SK-N-SH (cell line): ENCODE data around the gene SEC31B. TPM values are rescaled to one million over a fixed set of nuclear protein-coding genes. Genes with fewer than 3 reads are reported as not detected.
A peak's percentile ranks its signal among the peaks of the same experiment; 100 is the strongest.

Source experiments
- CTCF ChIA-PET: fragments of 300-600, 350-600 bp; formaldehyde crosslinking; extraction: SDS; loops from one replicate; lab custom pipeline; 2021; lab: Yijun Ruan, JAX
- POLR2A ChIA-PET: fragments of 350-600 bp; sonication (Branson Sonifier 250); formaldehyde crosslinking; extraction: SDS; loops from one replicate; lab custom pipeline; 2020; ENCODE audit warnings: antibody characterized with exemption, inconsistent platforms; lab: Yijun Ruan, JAX
- DNase-seq: peaks from one replicate; pipeline ENCODE4 v3.0.0; 2012
- H2AFZ ChIP-seq: fragments of 200-600 bp; sonication (generic); 2 replicates; pipeline ENCODE4 v1.8.1; 2016; ENCODE audit warnings: antibody characterized with exemption, mild to moderate bottlenecking, low read depth
- H3F3A ChIP-seq: fragments of 200-600 bp; sonication (generic); replicated peaks from 2 replicates; pipeline ENCODE3; 2016; ENCODE audit warnings: antibody characterized with exemption, mild to moderate bottlenecking; ENCODE audit not compliant: insufficient read depth
- H3K27ac ChIP-seq, 2 experiments: fragments of 200-500 bp in 1 of 2; fragments of 200-600 bp in 1 of 2; sonication (Bioruptor generic) in 1 of 2; sonication (generic), shearing (Covaris generic) in 1 of 2; 2 replicates each; pipeline versions ENCODE4 v1.5.1 to v1.6.1; 2014 to 2016; ENCODE audit warnings: low read depth in 2 of 2, inconsistent platforms in 1 of 2, low read length in 1 of 2, mild to moderate bottlenecking in 1 of 2, mixed read lengths in 1 of 2
- H3K27me3 ChIP-seq: fragments of 200-600 bp; sonication (generic), shearing (Covaris generic); 2 replicates; pipeline ENCODE4 v1.6.1; 2016; ENCODE audit warnings: mixed run types; ENCODE audit not compliant: insufficient read depth
- H3K36me3 ChIP-seq, 2 experiments: fragments of 200-500 bp in 1 of 2; fragments of 200-600 bp in 1 of 2; sonication (Bioruptor generic) in 1 of 2; sonication (generic) in 1 of 2; replicated peaks in 1 of 2; 2 replicates each; pipeline versions ENCODE3 to v1.5.1; 2014 to 2016; ENCODE audit warnings: low read length in 1 of 2, mild to moderate bottlenecking in 1 of 2; ENCODE audit not compliant: insufficient read depth in 2 of 2, control insufficient read depth in 1 of 2
- H3K4me1 ChIP-seq, 2 experiments: fragments of 200-500 bp in 1 of 2; fragments of 200-600 bp in 1 of 2; sonication (Bioruptor generic) in 1 of 2; sonication (generic), shearing (Covaris generic) in 1 of 2; 2 replicates each; pipeline versions ENCODE4 v1.5.1 to v1.6.1; 2014 to 2016; ENCODE audit warnings: low read depth in 1 of 2, low read length in 1 of 2, mixed run types in 1 of 2; ENCODE audit not compliant: insufficient read depth in 2 of 2, control insufficient read depth in 1 of 2
- H3K4me2 ChIP-seq: fragments of 200-600 bp; sonication (generic), shearing (Covaris generic); 2 replicates; pipeline ENCODE4 v1.6.1; 2017; ENCODE audit warnings: mixed run types
- H3K4me3 ChIP-seq, 2 experiments: fragments of 200-500 bp in 1 of 2; fragments of 200-600 bp in 1 of 2; sonication (Bioruptor generic) in 1 of 2; sonication (generic), shearing (Covaris generic) in 1 of 2; 2 replicates each; pipeline versions ENCODE4 v1.5.1 to v1.8.1; 2014 to 2016; ENCODE audit warnings: low read depth in 2 of 2, inconsistent platforms in 1 of 2, low read length in 1 of 2, mild to moderate bottlenecking in 1 of 2, mixed read lengths in 1 of 2, moderate library complexity in 1 of 2
- H3K79me2 ChIP-seq: fragments of 200-600 bp; sonication (generic); 2 replicates; pipeline ENCODE4 v1.8.1; 2017; ENCODE audit warnings: mild to moderate bottlenecking; ENCODE audit not compliant: insufficient read depth
- H3K9ac ChIP-seq: fragments of 200-600 bp; sonication (generic); 2 replicates; pipeline ENCODE4 v1.6.1; 2017; ENCODE audit warnings: mixed run types
- H3K9me2 ChIP-seq: fragments of 200-600 bp; sonication (generic); 2 replicates; pipeline ENCODE4 v1.6.1; 2017; ENCODE audit warnings: mixed run types
- H3K9me3 ChIP-seq: fragments of 200-600 bp; sonication (generic); 2 replicates; pipeline ENCODE4 v1.6.1; 2017; ENCODE audit warnings: mixed run types, mild to moderate bottlenecking, moderate library complexity
- H4K20me1 ChIP-seq: fragments of 200-600 bp; sonication (generic); 2 replicates; pipeline ENCODE4 v1.6.1; 2017; ENCODE audit warnings: mild to moderate bottlenecking, mixed run types; ENCODE audit not compliant: insufficient read depth
- ELF1 ChIP-seq: IDR thresholded peaks from 2 replicates; pipeline ENCODE4 v1.4.0; 2012
- EZH2phosphoT487 ChIP-seq: fragments of 200-600 bp; sonication (generic); IDR thresholded peaks from 2 replicates; pipeline ENCODE4 v1.6.1; 2017; ENCODE audit warnings: low read depth, mixed run types, mild to moderate bottlenecking, antibody characterized with exemption, moderate library complexity, borderline replicate concordance
- FOSL2 ChIP-seq: IDR thresholded peaks from 2 replicates; pipeline ENCODE4 v1.4.0; 2012; ENCODE audit warnings: low read depth, mild to moderate bottlenecking, moderate library complexity, borderline replicate concordance
- FOXJ3 ChIP-seq: sonication (generic); formaldehyde crosslinking; IDR thresholded peaks from 2 replicates; pipeline ENCODE4 v1.5.1; 2020; ENCODE audit warnings: mild to moderate bottlenecking, missing genetic modification reagents
- FOXM1 ChIP-seq: IDR thresholded peaks from 2 replicates; pipeline ENCODE4 v1.4.0; 2012; ENCODE audit warnings: low read depth, mild to moderate bottlenecking
- GABPA ChIP-seq: IDR thresholded peaks from 2 replicates; pipeline ENCODE4 v1.4.0; 2012; ENCODE audit warnings: low read depth, mild to moderate bottlenecking
- GATA2 ChIP-seq: sonication (generic); formaldehyde crosslinking; IDR thresholded peaks from 2 replicates; pipeline ENCODE4 v1.5.0; 2020; ENCODE audit warnings: mild to moderate bottlenecking, missing genetic modification reagents
- IRF3 ChIP-seq: fragments of 150-350 bp; IDR thresholded peaks from 2 replicates; pipeline ENCODE4 v1.6.1; 2016; ENCODE audit warnings: mild to moderate bottlenecking, low read depth, low read length
- JUND ChIP-seq: IDR thresholded peaks from 2 replicates; pipeline ENCODE4 v1.4.0; 2012
- MXI1 ChIP-seq: IDR thresholded peaks from 2 replicates; pipeline ENCODE4 v1.6.1; 2012; ENCODE audit warnings: mild to moderate bottlenecking, low read depth, low read length, improper control_type of control experiment
- NFIC ChIP-seq: IDR thresholded peaks from 2 replicates; pipeline ENCODE4 v1.4.0; 2012; ENCODE audit warnings: borderline replicate concordance
- POLR2AphosphoS5 ChIP-seq: IDR thresholded peaks from 2 replicates; pipeline ENCODE4 v1.6.1; 2012; ENCODE audit warnings: low read depth, low read length
- RAD21 ChIP-seq: IDR thresholded peaks from 2 replicates; pipeline ENCODE4 v1.6.1; 2012; ENCODE audit warnings: mild to moderate bottlenecking, low read length
- RFX5 ChIP-seq: IDR thresholded peaks from 2 replicates; pipeline ENCODE4 v1.6.1; 2012; ENCODE audit warnings: mild to moderate bottlenecking, improper control_type of control experiment, low read length
- SIN3A ChIP-seq: IDR thresholded peaks from 2 replicates; pipeline ENCODE4 v1.6.1; 2012; ENCODE audit warnings: low read depth, mild to moderate bottlenecking, low read length, moderate library complexity, borderline replicate concordance
- SMC3 ChIP-seq: IDR thresholded peaks from 2 replicates; pipeline ENCODE4 v1.6.1; 2012; ENCODE audit warnings: low read depth, low read length, improper control_type of control experiment
- TCF12 ChIP-seq: IDR thresholded peaks from 2 replicates; pipeline ENCODE4 v1.4.0; 2012
- TEAD4 ChIP-seq: IDR thresholded peaks from 2 replicates; pipeline ENCODE4 v1.4.0; 2012; ENCODE audit warnings: mild to moderate bottlenecking, borderline replicate concordance; ENCODE audit not compliant: insufficient read depth
- WGBS: methylation state at CpG from one replicate; pipeline ENCODE4 v1.1.6; 2017; ENCODE audit warnings: low lambda C conversion rate; 5-methylcytosine and 5-hydroxymethylcytosine counted together
- polyA plus RNA-seq, 3 experiments: library from polyadenylated mRNA; depleted of rRNA; stranded (reverse); fragments of >200 nt; gene quantifications; 2 replicates each; pipeline ENCODE4 v1.2.3, GENCODE V29; 2012
- TF ChIP-seq, protein P1 (sequence below): IDR thresholded peaks from 2 replicates; pipeline ENCODE4 v1.4.0; 2012; ENCODE audit warnings: low read depth
- TF ChIP-seq, protein P2 (sequence below): IDR thresholded peaks from 2 replicates; pipeline ENCODE4 v1.4.0; 2012; ENCODE audit warnings: low read depth, borderline replicate concordance
- TF ChIP-seq, protein P3 (sequence below): fragments of 200-600 bp; sonication (generic); IDR thresholded peaks from 2 replicates; pipeline ENCODE4 v1.6.1; 2017; ENCODE audit warnings: antibody characterized with exemption, mild to moderate bottlenecking, moderate library complexity

SEC31B gene
- polyA plus RNA-seq, 1 of the 3 experiments (the other 2 are of a cell fraction) = 8.8 TPM

GRCh38 chr10:100506596-100507356 is 12.9 kb downstream of the SEC31B start (continued):
- no peak for TF ChIP-seq IRF3
- no peak for TF ChIP-seq SIN3A
- TF ChIP-seq GATA2 = no peak
- no peak for TF ChIP-seq GABPA
- TF ChIP-seq, protein P1, sequence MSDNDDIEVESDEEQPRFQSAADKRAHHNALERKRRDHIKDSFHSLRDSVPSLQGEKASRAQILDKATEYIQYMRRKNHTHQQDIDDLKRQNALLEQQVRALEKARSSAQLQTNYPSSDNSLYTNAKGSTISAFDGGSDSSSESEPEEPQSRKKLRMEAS = 0 out of 2 replicates have a peak, but pooled peaks have one; percentile 22
- no peak for TF ChIP-seq FOXM1
- TF ChIP-seq TEAD4 = no peak
- no peak for TF ChIP-seq SMC3
- no peak for TF ChIP-seq FOXJ3 (CRISPR knock-in tag)
- peak; percentile 99 for TF ChIP-seq FOSL2
- no peak for TF ChIP-seq MXI1
- no peak for TF ChIP-seq ELF1
- TF ChIP-seq NFIC = no peak
- TF ChIP-seq POLR2AphosphoS5 = peak; percentile 59; the same call in 1 of the 2 replicates
- TF ChIP-seq, protein P2, sequence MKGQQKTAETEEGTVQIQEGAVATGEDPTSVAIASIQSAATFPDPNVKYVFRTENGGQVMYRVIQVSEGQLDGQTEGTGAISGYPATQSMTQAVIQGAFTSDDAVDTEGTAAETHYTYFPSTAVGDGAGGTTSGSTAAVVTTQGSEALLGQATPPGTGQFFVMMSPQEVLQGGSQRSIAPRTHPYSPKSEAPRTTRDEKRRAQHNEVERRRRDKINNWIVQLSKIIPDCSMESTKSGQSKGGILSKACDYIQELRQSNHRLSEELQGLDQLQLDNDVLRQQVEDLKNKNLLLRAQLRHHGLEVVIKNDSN = no peak
- TF ChIP-seq, protein P3, sequence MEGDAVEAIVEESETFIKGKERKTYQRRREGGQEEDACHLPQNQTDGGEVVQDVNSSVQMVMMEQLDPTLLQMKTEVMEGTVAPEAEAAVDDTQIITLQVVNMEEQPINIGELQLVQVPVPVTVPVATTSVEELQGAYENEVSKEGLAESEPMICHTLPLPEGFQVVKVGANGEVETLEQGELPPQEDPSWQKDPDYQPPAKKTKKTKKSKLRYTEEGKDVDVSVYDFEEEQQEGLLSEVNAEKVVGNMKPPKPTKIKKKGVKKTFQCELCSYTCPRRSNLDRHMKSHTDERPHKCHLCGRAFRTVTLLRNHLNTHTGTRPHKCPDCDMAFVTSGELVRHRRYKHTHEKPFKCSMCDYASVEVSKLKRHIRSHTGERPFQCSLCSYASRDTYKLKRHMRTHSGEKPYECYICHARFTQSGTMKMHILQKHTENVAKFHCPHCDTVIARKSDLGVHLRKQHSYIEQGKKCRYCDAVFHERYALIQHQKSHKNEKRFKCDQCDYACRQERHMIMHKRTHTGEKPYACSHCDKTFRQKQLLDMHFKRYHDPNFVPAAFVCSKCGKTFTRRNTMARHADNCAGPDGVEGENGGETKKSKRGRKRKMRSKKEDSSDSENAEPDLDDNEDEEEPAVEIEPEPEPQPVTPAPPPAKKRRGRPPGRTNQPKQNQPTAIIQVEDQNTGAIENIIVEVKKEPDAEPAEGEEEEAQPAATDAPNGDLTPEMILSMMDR = no peak
- TF ChIP-seq RAD21 = no peak

DNA sequence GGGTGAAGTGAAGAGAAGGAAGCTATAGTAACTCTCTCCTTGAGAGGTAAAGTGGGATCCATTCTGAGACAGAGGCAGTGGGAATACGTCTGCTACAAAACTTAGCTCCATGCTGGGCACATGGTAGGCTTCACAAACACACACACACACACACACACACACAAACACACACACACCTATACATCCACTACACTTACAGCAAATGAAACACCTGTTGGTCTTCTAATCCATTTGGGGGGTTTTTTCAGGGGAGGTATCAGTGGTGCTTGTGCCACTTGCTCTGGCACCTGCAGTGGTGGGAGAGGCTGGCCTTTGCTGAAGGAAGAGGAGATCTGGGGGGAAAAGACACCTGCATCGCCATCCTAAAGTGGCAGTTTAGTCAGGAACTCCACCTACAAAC is 14.5 kb downstream of the SEC31B start:
- Histone ChIP-seq H3K27me3 (no peaks in the 10 kb centered on the region), H3K9me3 (no peaks in the 10 kb centered on the region), H3K36me3 (peaks cover 0 to 6% of the 10 kb centered on the region in 2 experiments), H3K9ac (no peak overlapping the region), H3K4me2 (no peak overlapping the region), H3K4me3 (no peak overlapping the region), H3F3A (no peaks in the 10 kb centered on the region), H3K27ac (no peak overlapping the region), H3K9me2 (no peaks in the 10 kb centered on the region), H2AFZ (no peak overlapping the region), H4K20me1 (no peaks in the 10 kb centered on the region), H3K4me1 (peaks cover 0 to 22% of the 10 kb centered on the region in 2 experiments; a peak in 2 of 4 replicates), H3K79me2 (no peaks in the 10 kb centered on the region)
- TF ChIP-seq, protein P1 = no peak
- TF ChIP-seq TCF12 = no peak
- no peak for TF ChIP-seq EZH2phosphoT487
- TF ChIP-seq, protein P3 = no peak
- no peak for TF ChIP-seq FOXM1
- no peak for TF ChIP-seq NFIC
- TF ChIP-seq, protein P2 = no peak
- no peak for TF ChIP-seq RFX5
- TF ChIP-seq JUND = no peak
- TF ChIP-seq FOXJ3 (CRISPR knock-in tag) = no peak
- TF ChIP-seq SMC3 = no peak
- TF ChIP-seq FOSL2 = no peak
- WGBS = 100% methylated on average over 2 of the region's 2 CpGs
- no peak for DNase-seq
- ChIA-PET POLR2A (no interaction called here), CTCF (interaction anchor here (0.8 to 14.3 kb wide), 4 partner anchors 14 to 166 kb away, joined by 3 to 150 read pairs (median 129); partner anchors contain the start of gene SEC31B)
